LNCaP clone FGC (cell line): Measurements from ENCODE around the gene IGFBP2.

ENCODE experiments used
- DNase-seq: peaks from one replicate; pipeline ENCODE4 v3.0.0-alpha.2; 2011; ENCODE audit warnings: low read depth
- H3K4me3 ChIP-seq: 2 replicates; pipeline ENCODE4 v1.5.1; 2011; ENCODE audit warnings: mild to moderate bottlenecking, low read depth, low read length, control low read depth
- CTCF ChIP-seq: IDR thresholded peaks from 2 replicates; pipeline ENCODE4 v1.5.1; 2012; ENCODE audit warnings: mild to moderate bottlenecking; ENCODE audit not compliant: control insufficient read depth, insufficient read depth; ENCODE audit errors: extremely low read depth

IGFBP2 gene

GRCh38 chr2:216643986-216644659, 10.9 kb downstream of the IGFBP2 start:
- no peak for DNase-seq
- no peak overlapping the region for H3K4me3 ChIP-seq

GRCh38 chr2:216644842-216645635, 11.8 kb downstream of the IGFBP2 start:
- DNase-seq = no peak
- TF ChIP-seq CTCF = no peak
- H3K4me3 ChIP-seq = no peak overlapping the region

More at GRCh38 chr2:216643986-216644659, 10.9 kb downstream of the IGFBP2 start:
- TF ChIP-seq CTCF = no peak

GRCh38 chr2:216645636-216645950, 12.4 kb downstream of the IGFBP2 start:
- no peak overlapping the region for H3K4me3 ChIP-seq
- TF ChIP-seq CTCF = no peak
- no peak for DNase-seq

- no peak overlapping the region for H3K4me3 ChIP-seq
- no peak for TF ChIP-seq CTCF
- no peak for DNase-seq
Observed at GRCh38 chr2:216646116-216646515, 12.9 kb downstream of the IGFBP2 start.

GRCh38 chr2:216648105-216648504, 14.9 kb downstream of the IGFBP2 start:
- DNase-seq = no peak
- H3K4me3 ChIP-seq = no peak overlapping the region
- no peak for TF ChIP-seq CTCF

- no peak overlapping the region for H3K4me3 ChIP-seq
- no peak for DNase-seq
- TF ChIP-seq CTCF = no peak
Observed at GRCh38 chr2:216649574-216649973, 16.4 kb downstream of the IGFBP2 start.
